Uterus (tissue), 2 donors: ENCODE data around the gene HSD17B8.

ENCODE experiments used
- POLR2A ChIP-seq, 2 donors: fragments of 450-650 bp; IDR thresholded peaks; one replicate each; pipeline ENCODE4 v1.6.1; 2016; ENCODE audit warnings: antibody characterized with exemption in 2 of 2, mild to moderate bottlenecking in 1 of 2, moderate library complexity in 1 of 2
- TF ChIP-seq, protein P1 (sequence below), 4 experiments: fragments of 200-600 bp in 2 of 4; fragments of 450-650 bp in 2 of 4; sonication (generic) in 2 of 4; IDR thresholded peaks; one replicate each; pipeline ENCODE4 v1.5.1; 2016 to 2019; ENCODE audit warnings: antibody characterized with exemption in 4 of 4, mild to moderate bottlenecking in 2 of 4, moderate library complexity in 1 of 4

DNA sequence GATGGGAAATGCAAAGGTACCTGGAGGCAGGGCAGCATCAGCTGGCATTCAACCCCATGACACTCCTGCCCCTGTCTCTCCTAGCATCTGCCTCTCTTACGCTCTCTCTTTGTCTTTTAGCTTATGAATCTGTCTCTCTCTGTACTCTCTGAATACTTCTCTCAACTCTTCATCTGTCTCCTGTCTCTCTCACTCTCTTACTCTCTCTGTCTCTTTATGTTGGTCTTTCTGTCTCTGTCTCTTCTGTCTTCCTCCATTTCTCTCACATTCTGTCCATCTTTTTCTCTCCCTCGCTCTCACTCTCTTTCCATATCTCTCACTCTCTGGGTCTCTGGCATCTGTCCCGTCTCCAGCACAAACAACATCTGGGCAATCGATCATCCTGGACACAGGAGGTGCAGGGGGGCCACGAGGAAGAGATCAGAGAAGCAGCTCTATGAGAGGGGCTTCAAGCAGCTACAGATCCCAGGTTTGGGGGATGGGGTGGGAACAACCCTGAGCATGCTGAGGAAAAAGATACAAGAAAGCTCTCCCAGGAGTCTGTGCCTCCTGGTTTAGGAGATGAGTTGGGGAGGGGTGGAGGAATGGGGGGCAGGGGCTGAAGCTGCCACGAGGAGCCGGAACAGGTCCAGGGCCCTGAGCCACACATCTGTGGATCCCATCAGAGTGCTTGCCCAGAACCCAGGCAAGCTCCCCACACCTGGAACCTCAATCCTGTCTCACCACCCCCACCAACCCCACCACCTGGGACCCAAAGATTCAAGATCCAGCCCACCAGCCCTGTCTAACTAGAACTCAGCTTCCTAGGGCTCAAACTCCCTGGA, 14.6 kb upstream of the HSD17B8 start:
- no peak for TF ChIP-seq POLR2A (IDR thresholded peaks at IDR 0.05)
- TF ChIP-seq, protein P1, sequence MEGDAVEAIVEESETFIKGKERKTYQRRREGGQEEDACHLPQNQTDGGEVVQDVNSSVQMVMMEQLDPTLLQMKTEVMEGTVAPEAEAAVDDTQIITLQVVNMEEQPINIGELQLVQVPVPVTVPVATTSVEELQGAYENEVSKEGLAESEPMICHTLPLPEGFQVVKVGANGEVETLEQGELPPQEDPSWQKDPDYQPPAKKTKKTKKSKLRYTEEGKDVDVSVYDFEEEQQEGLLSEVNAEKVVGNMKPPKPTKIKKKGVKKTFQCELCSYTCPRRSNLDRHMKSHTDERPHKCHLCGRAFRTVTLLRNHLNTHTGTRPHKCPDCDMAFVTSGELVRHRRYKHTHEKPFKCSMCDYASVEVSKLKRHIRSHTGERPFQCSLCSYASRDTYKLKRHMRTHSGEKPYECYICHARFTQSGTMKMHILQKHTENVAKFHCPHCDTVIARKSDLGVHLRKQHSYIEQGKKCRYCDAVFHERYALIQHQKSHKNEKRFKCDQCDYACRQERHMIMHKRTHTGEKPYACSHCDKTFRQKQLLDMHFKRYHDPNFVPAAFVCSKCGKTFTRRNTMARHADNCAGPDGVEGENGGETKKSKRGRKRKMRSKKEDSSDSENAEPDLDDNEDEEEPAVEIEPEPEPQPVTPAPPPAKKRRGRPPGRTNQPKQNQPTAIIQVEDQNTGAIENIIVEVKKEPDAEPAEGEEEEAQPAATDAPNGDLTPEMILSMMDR (IDR thresholded peaks at IDR 0.05): no peak
